Cardiac fibroblast (primary cell): ENCODE measurements around the gene SERTAD2.

Source experiments
- DNase-seq, 2 donors: peaks; one replicate each; pipeline versions ENCODE4 v3.0.0 to v3.0.0-alpha.2; 2010; ENCODE audit warnings: low read depth in 2 of 2
- H3K4me3 ChIP-seq, 2 donors: replicated peaks in 1 of 2; 1 replicate in 1 of 2; 2 replicates in 1 of 2; pipeline ENCODE4 v1.5.1; 2011; ENCODE audit warnings: low read depth in 2 of 2, low read length in 2 of 2, mild to moderate bottlenecking in 2 of 2, moderate library complexity in 1 of 2
- CTCF ChIP-seq: IDR thresholded peaks from one replicate; pipeline ENCODE4 v1.5.1; 2011; ENCODE audit warnings: low read depth, mild to moderate bottlenecking, low read length, inconsistent platforms

Gene SERTAD2

GRCh38 chr2:64608867-64609226 lies 44.9 kb downstream of the SERTAD2 start:
- no peak for DNase-seq
- TF ChIP-seq CTCF: no peak
- H3K4me3 ChIP-seq: peak overlapping the region; percentile 8 to 47

GRCh38 chr2:64607381-64608304 lies 46.1 kb downstream of the SERTAD2 start:
- no peak for TF ChIP-seq CTCF
- no peak for DNase-seq
- no peak overlapping the region for H3K4me3 ChIP-seq

- peak; percentile 80 to 81 for DNase-seq
- peak overlapping the region in 1 of 2 donors; percentile 5 for H3K4me3 ChIP-seq
- TF ChIP-seq CTCF: no peak
Measured at GRCh38 chr2:64606479-64607363, 47.0 kb downstream of the SERTAD2 start.

- no peak overlapping the region for H3K4me3 ChIP-seq
- DNase-seq: no peak
- no peak for TF ChIP-seq CTCF
Measured at GRCh38 chr2:64605991-64606478, 47.7 kb downstream of the SERTAD2 start.

GRCh38 chr2:64605026-64605471 lies 48.7 kb downstream of the SERTAD2 start:
- H3K4me3 ChIP-seq: no peak overlapping the region
- DNase-seq: peak; percentile 9 to 30
- TF ChIP-seq CTCF: no peak

- TF ChIP-seq CTCF: no peak
- DNase-seq: no peak
- no peak overlapping the region for H3K4me3 ChIP-seq
Measured at GRCh38 chr2:64604155-64604554, 49.6 kb downstream of the SERTAD2 start.
